Renal cortex interstitium (tissue), 11 donors: ENCODE results near the gene RBFOX2. TPM values are rescaled to one million over a fixed set of nuclear protein-coding genes. Genes with fewer than 3 reads are reported as not detected.
"Not testable (repeated sequence)": the region's sequence is repeated elsewhere in the genome, so short reads cannot be mapped to it uniquely, and the experiment has no call there.

Experiments
- DNase-seq, 11 donors: peaks; one replicate each; pipeline ENCODE4 v3.0.0-alpha.2; 2013; ENCODE audit warnings: low read depth in 9 of 11, low spot score in 4 of 11; ENCODE audit errors: extremely low read depth in 1 of 11
- polyA plus RNA-seq, 3 donors: library from polyadenylated mRNA; unstranded; fragments of 120-200 nt; gene quantifications; one replicate each; pipeline ENCODE4 v1.2.1, GENCODE V29; 2013; ENCODE audit not compliant: insufficient read length in 3 of 3

RBFOX2 gene
- polyA plus RNA-seq, 3 donors: 114 to 137 (median 130) TPM

DNA sequence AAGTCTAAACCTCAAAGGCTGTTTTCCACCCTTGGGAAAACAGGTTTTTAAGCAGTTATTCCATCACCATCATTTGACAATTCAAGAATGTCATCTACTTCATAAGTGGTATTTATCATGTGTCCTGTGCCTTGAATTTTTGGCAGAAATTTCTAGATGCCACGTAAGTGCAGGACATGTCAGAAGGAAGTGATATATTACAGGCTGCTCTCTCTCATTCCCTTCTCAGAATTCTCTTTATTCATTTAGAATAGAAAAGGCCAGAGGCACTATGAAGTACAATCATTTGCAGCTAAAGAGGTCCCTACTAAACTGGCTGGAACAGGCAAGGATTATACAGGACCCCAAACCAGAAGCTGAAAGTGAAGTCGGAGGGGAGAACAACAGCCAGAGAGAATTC is 11.9 kb downstream of the RBFOX2 start:
- no peak for DNase-seq

DNA sequence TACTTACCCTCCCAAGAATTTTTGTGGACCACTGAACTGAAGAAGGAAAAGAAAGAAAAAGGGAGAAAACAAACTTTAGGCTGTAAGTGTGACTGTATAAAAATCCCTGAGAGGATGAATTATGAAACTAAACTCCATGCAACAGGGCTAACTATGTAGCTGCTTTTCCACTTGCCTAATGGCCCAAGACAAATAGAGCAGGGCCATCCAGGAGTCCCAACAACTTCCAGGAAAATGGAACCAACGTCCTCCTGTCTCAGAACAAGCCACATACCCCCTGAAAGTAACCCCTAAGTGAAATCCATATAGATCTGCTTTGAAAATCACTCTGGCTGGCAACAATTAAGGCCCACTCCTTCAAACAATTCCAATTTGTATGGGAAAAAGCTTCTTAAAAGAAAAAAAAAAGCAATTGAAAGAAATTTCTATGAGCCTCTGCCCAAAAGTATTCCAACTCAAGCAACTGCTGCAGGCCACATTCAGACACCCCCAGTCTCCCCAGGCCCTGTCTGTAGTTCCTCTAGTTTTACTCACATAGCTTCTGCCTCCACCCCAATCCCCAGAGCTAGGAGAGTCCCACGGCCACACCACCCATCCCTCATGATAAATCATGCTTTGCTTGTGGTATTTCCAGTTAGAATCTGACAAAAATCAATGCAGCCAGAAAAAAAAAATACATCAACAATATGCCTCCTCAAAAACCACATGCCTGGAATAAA is 12.7 kb downstream of the RBFOX2 start:
- DNase-seq: no peak

DNA sequence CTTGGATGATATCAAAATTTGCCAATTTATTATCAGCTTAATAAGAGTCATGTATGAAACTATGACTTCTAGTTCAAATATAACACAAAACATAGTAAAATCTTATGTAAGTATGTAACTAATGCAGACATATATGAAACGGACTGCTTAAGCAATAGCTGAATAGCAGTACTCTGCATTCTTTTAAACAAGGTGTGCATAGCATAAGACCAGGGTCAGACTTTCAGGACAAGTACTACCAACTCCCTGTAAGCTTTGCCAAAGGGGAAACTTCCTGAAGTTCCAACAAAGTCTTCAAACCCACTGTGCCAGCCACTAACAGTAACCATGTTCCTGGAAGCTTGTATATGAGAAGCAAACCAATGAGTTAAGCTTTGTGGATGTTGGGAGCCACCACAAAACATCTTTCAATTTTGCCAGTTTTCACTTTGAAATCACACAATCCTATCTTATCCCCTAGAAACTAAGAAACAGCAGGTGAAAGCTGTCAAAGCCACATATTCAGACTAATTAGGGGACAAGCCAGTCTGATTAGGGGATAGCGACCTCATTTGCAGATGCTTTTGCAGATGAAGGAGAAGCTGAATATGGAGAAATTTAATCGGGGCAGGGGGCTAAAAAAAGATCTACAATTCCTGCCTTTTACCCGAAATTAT is 13.3 kb downstream of the RBFOX2 start:
- no peak for DNase-seq

DNA sequence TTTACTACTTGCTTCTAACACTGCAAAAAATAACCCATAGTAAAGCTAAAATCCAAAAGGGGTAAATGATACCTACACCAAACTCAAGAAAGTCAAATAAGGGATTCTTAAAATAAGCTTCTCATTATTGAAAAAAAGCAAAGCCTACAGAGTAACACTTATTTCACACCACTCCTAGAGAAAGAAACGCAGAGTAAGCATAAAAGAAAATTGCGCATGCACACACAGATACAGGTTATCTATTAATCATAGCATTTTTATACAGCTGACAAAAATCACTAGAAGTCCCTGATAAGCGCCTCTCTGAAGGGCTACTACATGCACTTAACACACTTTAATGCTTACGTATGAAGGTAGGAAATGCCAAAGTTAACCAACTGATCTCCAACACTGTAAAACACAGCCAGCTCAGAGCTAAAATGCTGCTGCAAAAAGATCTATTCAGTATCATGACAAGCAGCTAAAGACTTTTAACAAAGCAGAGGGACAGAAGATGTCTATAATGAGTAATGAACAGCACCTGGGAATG is 14.0 kb downstream of the RBFOX2 start:
- no peak for DNase-seq

DNA sequence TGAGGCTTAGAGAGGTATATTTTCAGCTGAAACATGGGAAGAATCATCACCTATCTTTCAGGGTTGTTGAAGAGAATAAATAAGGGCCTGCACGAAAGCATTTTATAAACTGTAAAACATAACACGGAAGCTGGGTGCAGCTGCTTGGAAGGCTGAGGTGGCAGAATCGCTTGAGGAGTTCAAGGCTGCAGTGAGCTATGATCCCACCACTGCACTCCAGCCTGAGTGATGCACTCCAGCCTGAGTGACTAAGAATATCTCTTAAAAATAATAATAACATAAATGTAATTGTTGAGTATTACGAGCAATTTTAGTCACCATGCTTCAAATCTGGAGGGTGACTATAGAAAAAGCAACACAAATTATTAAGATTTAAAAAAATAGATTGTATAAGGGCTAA is 16.3 kb downstream of the RBFOX2 start:
- no peak for DNase-seq

DNA sequence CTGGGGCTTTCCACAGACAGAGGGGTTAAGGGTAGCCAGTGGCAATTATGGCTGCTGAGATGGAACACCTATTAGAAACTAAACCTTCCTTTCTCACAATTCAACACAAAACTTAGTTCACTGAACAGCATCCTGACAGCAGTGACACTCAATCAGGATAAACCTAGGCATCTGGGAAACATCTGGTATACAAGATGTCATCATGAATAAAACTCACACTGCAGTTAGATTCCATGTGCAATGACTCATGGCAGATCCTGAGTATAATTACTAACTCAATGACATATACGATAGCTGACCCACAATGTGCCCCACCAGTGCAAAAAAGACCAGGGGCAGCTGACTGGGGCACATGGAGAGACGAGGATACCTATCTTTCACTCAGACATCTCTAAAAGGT is 17.7 kb downstream of the RBFOX2 start:
- peak in 1 of 11 donors; percentile 45 for DNase-seq

DNA sequence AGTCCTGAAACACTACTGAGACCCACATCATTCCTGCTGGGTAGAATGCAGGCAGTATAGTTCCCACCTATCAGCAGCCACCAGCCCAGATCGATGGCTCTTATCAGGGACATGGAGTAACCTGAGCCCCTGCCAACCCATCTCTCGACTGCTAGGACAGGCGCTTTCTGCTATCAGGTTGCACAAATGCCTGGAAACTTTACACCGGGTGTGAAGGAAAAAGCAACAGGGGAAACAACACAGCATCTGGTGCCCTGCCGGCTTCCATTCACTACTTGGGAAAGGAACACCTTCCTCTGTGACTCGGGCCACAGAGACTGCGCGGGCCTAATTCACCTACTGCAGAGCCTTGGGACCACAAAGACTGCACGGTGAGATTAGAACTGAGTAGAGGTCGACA is 18.5 kb downstream of the RBFOX2 start:
- no peak for DNase-seq

DNA sequence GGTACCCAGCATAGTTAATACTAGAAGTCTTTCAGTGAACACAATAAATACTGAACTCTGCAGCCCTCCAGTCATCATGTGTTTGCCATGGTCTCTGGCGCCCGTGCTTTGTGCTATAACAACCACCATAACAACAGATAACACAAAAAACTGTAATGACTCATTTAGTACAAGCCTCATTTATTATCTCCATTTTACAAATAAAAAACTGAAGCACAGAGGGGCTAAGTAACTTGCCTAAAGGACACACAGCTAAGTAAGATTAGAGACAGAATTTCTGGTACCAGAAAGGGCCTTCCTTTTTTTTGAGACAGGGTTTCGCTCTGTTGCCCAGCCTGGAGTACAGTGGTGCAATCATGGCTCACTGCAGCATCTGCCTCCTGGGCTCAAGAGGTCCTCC is 19.5 kb downstream of the RBFOX2 start:
- no peak for DNase-seq

DNA sequence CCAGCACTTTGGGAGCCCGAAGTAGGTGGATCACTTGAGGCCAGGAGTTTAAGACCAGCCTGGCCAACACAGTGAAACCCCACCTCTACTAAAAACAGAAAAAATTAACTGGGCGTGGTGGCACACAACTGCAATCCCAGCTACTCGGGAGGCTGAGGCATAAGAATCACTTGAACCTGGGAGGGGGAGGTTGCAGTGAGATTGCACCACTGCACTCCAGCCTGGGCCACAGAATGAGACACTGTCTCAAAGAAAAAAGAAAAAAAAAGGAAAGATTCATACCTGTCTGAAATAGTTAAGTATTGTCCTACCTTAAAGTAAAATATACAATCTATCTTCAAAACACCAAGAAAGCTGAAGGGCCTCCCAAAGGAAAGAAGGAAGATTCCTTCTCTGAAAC is 20.1 kb downstream of the RBFOX2 start:
- no peak for DNase-seq

DNA sequence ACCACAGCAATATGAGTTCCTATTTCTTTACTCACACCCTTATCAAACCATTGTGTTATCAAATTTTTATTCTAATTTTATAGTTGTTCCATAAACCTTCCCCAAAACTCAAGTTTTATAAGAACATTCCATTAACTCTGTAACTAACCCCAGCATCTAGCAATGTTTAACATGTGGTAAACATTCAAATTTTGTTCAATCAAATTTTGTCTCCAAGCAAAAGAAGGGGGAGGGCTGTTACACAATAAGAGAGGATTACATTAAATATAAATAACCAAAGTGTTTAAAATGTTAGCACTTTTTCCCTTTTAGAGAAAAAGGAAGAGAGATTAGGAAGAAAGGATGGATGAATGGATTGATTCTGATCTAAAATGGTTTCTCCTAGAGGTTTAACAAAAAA is 20.5 kb downstream of the RBFOX2 start:
- no peak for DNase-seq

DNA sequence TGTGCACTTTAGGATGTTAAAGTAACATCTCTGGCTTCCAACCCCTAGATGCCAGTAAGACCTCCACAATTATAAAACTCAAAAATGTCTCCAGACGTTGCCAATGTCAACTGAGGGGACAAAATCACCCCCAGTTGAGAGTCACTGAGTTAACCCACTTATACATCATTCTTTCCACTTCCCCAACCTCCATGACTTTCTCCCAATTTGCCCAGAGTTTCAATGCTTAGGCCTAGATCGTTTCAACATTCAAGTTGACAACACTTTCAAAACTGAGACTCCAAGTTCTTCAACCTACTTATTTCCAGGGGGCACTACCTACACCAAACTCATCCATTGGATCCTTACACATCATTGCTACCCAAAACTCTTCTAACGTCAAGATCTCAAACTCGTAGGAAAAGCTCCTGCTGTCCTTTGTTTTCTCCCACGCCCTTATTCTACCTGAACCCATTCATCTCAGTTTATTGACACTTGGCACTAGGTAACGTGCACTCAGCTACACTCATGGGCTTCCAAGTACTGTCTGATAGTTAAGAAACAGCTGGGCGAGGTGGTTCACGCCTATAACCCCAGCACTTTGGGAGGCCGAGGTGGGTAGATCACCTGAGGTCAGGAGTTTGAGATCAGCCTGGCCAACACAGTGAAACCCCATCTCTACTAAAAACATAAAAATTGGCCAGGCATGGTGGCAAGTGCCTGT is 24.5 kb downstream of the RBFOX2 start:
- DNase-seq: no peak

DNA sequence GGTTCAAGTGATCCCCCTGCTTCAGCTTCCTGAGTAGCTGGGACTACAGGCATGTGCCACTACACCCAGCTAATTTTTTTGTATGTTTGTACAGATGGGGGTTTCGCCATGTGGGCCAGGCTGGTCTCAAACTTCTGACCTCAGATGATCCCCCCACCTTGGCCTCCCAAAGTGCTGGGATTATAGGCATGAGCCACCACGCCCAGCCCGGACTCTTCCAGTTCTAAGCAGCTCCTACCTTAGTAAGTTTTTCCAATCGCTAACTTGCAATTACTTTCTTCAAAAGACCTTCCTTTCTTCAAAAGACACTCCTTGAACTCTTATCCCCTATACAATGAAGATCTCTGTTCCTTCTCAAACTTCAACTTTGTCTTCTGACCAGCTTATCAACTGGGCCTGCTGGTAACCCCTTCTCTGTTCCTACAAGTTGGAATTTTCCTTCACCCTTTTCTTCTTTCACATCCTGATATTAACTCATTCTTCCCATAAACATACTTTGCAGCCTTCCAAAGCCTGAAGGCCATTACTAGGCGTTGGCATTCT is 25.8 kb downstream of the RBFOX2 start:
- no peak for DNase-seq

DNA sequence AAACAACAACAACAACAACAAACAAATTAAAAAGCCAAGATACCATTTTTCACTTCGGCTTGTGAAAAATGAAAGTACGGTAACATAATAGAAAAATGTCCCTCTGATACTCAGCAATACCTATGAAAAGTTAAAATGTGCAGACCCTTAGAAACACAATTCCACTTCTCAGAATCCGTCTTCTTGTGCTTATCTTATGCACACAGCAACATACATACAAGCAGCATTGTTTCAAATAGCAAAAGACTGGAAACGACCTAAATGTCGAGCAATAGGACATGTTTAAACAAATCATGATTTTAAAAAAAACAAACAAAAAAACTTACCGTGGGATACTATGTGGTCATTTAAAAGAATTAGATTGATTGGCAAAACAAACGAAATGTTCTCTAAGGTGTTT is 26.5 kb downstream of the RBFOX2 start:
- DNase-seq: no peak

DNA sequence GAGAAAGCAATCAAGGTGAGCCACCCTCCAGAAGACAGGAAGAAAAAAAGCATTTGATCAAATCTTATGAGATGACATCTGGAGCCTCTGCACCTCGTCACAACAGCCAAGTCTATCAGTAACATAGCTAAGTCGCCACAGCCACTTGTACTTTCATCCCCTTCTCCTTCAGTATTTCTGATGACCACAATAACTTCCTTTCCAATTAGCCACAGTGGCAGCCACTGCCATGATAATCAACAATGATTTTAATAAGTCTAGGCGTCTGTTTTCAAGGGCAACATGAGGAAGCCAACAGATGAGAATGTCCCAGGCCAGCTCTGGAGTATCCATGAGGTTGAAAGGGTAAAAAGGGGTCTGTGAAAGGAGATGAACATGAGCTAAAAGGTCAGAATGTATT is 29.9 kb downstream of the RBFOX2 start:
- DNase-seq: no peak

DNA sequence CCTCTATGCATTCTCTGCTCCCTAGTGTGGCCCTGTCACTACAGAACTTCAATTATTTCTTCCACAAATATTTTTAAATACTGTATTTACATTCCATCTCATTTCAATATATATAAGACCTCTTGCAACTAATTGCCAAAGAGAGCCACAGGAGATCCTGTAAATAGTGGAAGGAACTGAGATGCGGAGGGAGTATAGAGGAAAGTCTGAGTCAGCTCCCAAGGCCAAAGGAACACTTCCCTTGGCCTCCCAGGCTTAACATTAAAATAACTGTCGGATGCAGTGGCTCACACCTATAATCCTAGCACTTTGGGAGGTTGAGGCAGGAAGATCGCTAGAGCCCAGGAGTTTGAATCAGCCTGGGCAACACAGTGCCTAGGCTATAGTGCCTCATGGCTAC is 31.2 kb downstream of the RBFOX2 start:
- DNase-seq: no peak

DNA sequence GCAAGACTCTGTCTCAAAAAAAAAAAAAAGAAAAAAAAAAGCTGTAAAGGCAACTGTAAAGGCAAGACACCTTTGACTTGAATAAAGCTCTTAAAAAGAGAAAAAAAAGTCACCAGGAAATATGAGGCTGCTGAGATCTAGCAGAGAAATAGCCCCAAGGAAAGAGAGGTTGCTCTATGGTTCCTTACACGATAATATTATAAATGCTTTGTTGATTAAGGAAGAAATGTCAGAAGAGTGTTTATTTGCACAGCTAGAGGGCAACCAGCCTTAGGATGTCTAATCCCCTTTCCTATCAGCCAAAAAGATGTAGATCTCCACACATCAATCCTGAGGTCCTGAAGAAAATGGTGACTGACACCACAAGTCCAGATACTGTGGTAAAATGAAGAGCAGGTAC is 32.0 kb downstream of the RBFOX2 start:
- DNase-seq: no peak

DNA sequence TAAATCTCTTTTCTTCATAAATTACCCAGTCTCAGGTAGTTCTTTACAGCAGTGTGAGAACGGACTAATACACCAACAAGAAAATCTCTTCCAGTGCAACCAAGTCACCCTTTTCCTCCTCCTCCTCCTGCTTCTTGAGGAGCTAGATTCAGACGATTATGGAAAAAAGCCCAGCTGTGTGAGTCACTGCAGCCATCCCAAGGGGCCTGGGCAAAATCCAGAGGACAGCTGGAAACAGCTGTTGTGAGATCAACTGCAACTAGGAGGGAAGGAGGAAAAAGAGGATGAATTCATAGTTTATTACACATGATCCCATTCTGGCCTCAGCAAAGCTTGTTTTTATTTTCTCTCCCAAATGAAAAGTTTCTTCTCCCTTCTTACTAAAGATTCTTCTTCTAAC is 32.9 kb downstream of the RBFOX2 start:
- DNase-seq: peak; percentile 67 to 92 (median 76)

DNA sequence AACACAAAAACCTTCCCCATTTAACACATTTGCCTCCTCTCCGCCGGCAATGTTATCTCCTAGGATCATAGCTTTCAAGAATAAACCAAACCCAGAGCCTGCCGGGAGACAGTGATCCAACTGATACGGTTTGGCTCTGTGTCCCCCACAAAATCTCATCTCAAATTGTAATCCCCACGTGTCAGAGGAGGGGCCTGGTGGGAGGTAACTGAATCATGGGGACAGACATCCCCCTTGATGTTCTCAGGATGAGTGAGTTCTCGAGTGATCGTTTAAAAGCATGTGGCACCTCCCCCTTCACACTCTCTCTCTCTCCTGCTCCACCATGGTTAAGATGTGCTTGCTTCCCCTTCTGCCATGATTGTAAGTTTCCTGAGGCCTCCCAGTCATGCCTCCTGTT is 33.3 kb downstream of the RBFOX2 start:
- DNase-seq: no peak

DNA sequence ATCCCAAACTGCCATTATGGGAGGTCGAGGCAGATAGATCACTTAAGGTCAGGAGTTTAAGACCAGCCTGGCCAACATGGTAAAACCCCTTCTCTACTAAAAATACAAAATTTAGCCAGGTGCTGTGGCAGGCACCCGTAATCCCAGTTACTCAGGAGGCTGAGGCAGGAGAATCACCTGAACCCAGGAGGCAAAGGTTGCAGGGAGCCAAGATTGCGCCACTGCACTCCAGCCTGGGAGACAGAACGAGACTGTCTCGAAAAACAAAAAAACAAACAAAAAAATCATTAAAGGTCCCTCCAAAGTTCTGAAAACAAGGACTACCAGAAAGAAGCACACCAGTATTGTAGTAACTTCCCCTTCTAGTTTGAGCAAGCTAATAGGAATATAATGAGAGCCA is 34.9 kb downstream of the RBFOX2 start:
- not testable (repeated sequence) for DNase-seq
